ENCODE measurements around the gene PSMB4. TPM values are rescaled to one million over a fixed set of nuclear protein-coding genes. Genes with fewer than 3 reads are reported as not detected.

Gene PSMB4
- total RNA-seq, 4 donors from 2014 or later: 119 to 223 (median 167) TPM

DNA sequence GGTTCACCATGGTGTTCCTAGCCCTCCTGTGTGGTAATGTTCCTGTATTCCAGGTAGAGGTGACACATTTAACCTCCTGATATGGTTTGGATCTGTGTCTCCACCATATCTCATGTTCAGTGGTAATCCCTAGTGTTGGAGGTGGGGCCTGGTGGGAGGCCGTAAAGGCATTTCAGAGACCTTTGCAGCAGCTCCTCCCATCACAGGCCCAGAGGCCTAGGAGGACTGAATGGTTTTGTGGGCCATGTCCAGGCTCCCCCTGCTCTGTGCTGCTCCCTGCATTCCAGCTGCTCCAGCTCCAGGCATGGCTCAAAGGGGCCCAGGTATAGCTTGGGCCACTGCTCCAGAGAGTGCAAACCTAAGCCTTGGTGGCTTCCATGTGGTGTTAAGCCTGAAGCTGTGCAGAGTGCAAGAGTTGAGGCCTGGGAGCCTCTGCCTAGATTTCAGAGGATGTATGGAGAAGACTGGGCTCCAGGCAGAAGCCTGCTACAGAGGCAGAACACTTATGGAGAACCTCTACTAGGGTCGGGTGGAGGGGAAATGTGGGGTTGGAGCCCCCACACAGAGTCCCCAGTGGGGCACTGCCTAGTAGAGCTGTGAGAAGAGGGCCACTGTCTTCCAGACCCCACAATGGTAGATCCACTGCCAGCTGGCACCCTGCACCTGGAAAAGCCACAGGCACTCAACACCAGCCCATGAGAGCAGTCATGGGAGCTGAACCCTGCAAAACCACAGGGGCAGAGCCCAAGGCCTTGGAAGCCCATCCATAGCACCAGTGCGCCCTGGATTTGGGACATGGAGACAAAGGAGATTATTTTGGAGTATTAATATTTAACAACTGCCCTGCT lies 36.8 kb upstream of the PSMB4 start:
- no peak overlapping the region for H3K27ac ChIP-seq
- H3K27me3 ChIP-seq: no peaks in the 10 kb centered on the region
- no peak for DNase-seq
- TF ChIP-seq POLR2A (IDR thresholded peaks at IDR 0.05): no peak
- TF ChIP-seq, protein P1, sequence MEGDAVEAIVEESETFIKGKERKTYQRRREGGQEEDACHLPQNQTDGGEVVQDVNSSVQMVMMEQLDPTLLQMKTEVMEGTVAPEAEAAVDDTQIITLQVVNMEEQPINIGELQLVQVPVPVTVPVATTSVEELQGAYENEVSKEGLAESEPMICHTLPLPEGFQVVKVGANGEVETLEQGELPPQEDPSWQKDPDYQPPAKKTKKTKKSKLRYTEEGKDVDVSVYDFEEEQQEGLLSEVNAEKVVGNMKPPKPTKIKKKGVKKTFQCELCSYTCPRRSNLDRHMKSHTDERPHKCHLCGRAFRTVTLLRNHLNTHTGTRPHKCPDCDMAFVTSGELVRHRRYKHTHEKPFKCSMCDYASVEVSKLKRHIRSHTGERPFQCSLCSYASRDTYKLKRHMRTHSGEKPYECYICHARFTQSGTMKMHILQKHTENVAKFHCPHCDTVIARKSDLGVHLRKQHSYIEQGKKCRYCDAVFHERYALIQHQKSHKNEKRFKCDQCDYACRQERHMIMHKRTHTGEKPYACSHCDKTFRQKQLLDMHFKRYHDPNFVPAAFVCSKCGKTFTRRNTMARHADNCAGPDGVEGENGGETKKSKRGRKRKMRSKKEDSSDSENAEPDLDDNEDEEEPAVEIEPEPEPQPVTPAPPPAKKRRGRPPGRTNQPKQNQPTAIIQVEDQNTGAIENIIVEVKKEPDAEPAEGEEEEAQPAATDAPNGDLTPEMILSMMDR (IDR thresholded peaks at IDR 0.05): no peak
- peaks cover 0 to 44% (median 0%) of the 10 kb centered on the region in 3 donors for H3K36me3 ChIP-seq
- no peak overlapping the region for H3K4me3 ChIP-seq
- H3K9me3 ChIP-seq: peaks cover 0 to 5% (median 2%) of the 10 kb centered on the region in 4 donors
- no peaks in the 10 kb centered on the region for H3K4me1 ChIP-seq

- H3K9me3 ChIP-seq: peaks cover 0 to 5% (median 2%) of the 10 kb centered on the region in 4 donors
- no peak for TF ChIP-seq POLR2A (IDR thresholded peaks at IDR 0.05)
- TF ChIP-seq, protein P1 (IDR thresholded peaks at IDR 0.05): no peak
- no peak overlapping the region for H3K4me3 ChIP-seq
- no peak for DNase-seq
- H3K4me1 ChIP-seq: peaks cover 0 to 17% (median 4%) of the 10 kb centered on the region in 4 donors
- H3K27me3 ChIP-seq: no peaks in the 10 kb centered on the region
- H3K27ac ChIP-seq: no peak overlapping the region
- H3K36me3 ChIP-seq: peaks cover 0 to 54% (median 0%) of the 10 kb centered on the region in 3 donors
Observed at GRCh38 chr1:151364996-151365395, 34.4 kb upstream of the PSMB4 start.

DNA sequence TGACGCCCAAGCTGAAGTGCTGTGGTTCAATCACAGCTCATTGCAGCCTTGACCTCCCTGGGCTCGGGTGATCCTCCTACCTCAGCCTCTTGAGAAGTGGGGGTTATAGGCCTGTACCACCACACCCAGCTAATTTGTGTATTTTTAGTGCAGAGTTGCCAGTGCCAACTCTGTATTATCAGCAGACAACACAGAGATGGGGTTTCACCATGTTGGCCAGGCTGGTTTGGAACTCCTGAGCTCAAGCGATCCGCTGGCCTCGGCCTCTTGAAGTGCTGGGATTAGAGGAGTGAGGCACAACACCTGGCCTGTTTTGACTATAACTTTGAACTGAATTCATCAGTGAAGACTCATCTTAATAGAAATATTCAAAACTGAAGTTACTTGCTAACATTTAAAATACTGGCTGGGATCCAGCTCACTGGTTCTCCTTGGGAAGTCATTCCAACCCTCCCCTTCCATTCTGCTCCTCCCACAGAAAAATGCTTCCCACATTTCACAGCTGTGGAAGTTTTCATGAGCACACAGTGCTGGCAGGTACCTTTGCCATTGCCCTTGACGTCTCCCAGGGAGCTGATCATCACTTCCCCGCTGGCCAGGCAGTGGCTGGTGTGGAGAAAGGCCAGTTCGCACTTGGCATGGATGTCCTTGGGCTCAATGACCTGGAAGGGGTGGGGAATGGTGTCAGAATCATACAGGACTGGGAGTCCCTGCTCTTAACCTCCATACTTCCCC lies 31.5 kb upstream of the PSMB4 start:
- Histone ChIP-seq H3K9me3 (no peaks in the 10 kb centered on the region), H3K4me3 (no peak overlapping the region), H3K36me3 (peaks cover 0 to 54% (median 0%) of the 10 kb centered on the region in 3 donors), H3K27me3 (no peaks in the 10 kb centered on the region), H3K27ac (peak overlapping the region in 3 of 4 donors; percentile 22 to 82 (median 69)), H3K4me1 (peaks cover 0 to 43% (median 6%) of the 10 kb centered on the region in 4 donors)
- DNase-seq: no peak
- TF ChIP-seq, protein P1 (IDR thresholded peaks at IDR 0.05): no peak
- TF ChIP-seq POLR2A (IDR thresholded peaks at IDR 0.05): no peak

DNA sequence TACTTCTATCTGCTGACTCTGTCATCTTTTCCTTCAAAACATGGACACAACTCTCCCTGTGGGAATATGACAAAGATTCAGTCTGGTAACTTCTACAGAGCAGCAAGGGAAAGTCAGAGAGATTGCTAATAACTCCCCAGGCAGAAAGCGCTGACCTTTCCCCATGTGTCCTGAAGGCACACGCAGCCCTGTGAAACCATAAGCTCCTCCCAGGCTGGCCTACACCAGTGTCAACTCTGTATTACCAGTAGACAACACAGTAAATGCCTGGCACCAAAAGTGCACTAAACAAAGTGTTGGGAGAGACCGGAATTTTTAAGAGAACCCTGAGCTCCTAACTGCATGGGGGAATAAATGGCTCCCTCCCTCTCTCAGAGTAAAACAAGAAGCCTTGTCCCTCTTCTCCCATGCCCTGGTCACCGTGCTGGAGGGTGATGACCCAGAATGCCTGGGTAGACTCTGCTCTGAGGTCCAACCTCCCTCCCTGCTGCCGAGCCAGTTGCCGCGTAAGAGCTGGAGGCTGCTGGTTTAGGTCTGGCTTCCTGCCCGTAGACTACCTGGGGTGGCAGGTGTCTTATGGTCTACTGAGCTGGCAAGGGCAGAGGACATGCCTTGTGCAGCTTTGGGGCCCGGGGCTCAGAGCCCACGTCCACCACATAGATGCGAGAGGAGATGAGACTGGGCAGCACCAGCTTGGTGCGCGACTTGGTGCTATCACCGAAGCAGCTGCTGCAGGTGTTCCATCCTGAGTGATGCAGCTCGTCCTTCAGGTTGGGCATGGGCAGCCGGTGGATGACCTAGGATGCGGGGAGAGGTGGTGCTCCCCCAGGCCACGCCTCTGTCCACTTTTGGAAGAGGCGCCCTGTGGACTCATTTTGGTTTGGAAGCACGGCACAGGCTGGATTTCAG lies 30.7 kb upstream of the PSMB4 start:
- Histone ChIP-seq H3K4me1 (peaks cover 0 to 49% (median 6%) of the 10 kb centered on the region in 4 donors), H3K4me3 (peak overlapping the region in 1 of 4 donors; percentile 62), H3K27me3 (no peaks in the 10 kb centered on the region), H3K36me3 (peaks cover 0 to 49% (median 0%) of the 10 kb centered on the region in 3 donors), H3K27ac (peak overlapping the region in 3 of 4 donors; percentile 22 to 82 (median 69)), H3K9me3 (no peaks in the 10 kb centered on the region)
- TF ChIP-seq POLR2A (IDR thresholded peaks at IDR 0.05): peak in 1 of 2 donors; percentile 17
- TF ChIP-seq, protein P1 (IDR thresholded peaks at IDR 0.05): no peak
- peak in 2 of 3 donors; percentile 75 to 77 for DNase-seq

- Histone ChIP-seq H3K4me3 (peak overlapping the region in 1 of 4 donors; percentile 62), H3K27ac (peak overlapping the region in 2 of 4 donors; percentile 69 to 82), H3K27me3 (no peaks in the 10 kb centered on the region), H3K4me1 (peaks cover 0 to 49% (median 6%) of the 10 kb centered on the region in 4 donors), H3K9me3 (no peaks in the 10 kb centered on the region), H3K36me3 (peaks cover 0 to 43% (median 0%) of the 10 kb centered on the region in 3 donors)
- DNase-seq: no peak
- TF ChIP-seq, protein P1 (IDR thresholded peaks at IDR 0.05): no peak
- no peak for TF ChIP-seq POLR2A (IDR thresholded peaks at IDR 0.05)
Observed at GRCh38 chr1:151369302-151369610, 30.1 kb upstream of the PSMB4 start.
